ENCODE measurements around the gene FBXO21. TPM values are rescaled to one million over a fixed set of nuclear protein-coding genes. Genes with fewer than 3 reads are reported as not detected.
A peak's percentile ranks its signal among the peaks of the same experiment; 100 is the strongest.

FBXO21 gene
- total RNA-seq, 3 donors from 2014 or later (not counting 1 experiment from before 2014, with no cell fraction given) = 39.8 to 48.8 (median 39.9) TPM

GRCh38 chr12:117101953-117102799 lies 88.1 kb downstream of the FBXO21 start:
- 86% methylated on average over 13 of the region's 14 CpGs for WGBS (ENCODE audit: insufficient coverage)
- Mint-ChIP-seq H3K4me3 (no peak overlapping the region), H3K27me3 (ENCODE audit: low read depth in 2 of 2) (peaks cover 6 to 11% of the 10 kb centered on the region in 2 donors), H3K36me3 (no peaks in the 10 kb centered on the region), H3K9me3 (no peaks in the 10 kb centered on the region), H3K4me1 (peaks cover 15 to 23% of the 10 kb centered on the region in 2 donors), H3K27ac (peak overlapping the region in 1 of 2 donors; percentile 29)
- intact Hi-C loops (cut with micrococcal nuclease) = no loop called here
- Histone ChIP-seq H3K9me3 (ENCODE audit: control insufficient read depth, insufficient read depth, low read length) (no peaks in the 10 kb centered on the region), H3K4me3 (ENCODE audit: low read length) (no peak overlapping the region), H3K27me3 (ENCODE audit: control insufficient read depth, insufficient read depth, low read length) (peaks cover 7% of the 10 kb centered on the region), H3K36me3 (ENCODE audit: control insufficient read depth, insufficient read depth, low read length) (no peaks in the 10 kb centered on the region), H3K27ac (ENCODE audit: low read length) (no peak overlapping the region), H3K4me1 (ENCODE audit: control insufficient read depth, insufficient read depth, low read length) (peaks cover 26% of the 10 kb centered on the region)
- DNase-seq (no peak), ATAC-seq (no peak)
- no peak for TF ChIP-seq CTCF (IDR thresholded peaks at IDR 0.05)

- peaks cover 1 to 8% of the 10 kb centered on the region in 2 donors for H3K27me3 Mint-ChIP-seq (ENCODE audit: low read depth in 2 of 2)
- H3K4me1 Mint-ChIP-seq = peaks cover 22 to 29% of the 10 kb centered on the region in 2 donors
- Histone ChIP-seq H3K27me3 (ENCODE audit: control insufficient read depth, insufficient read depth, low read length) (peaks cover 7% of the 10 kb centered on the region), H3K36me3 (ENCODE audit: control insufficient read depth, insufficient read depth, low read length) (no peaks in the 10 kb centered on the region), H3K4me3 (ENCODE audit: low read length) (no peak overlapping the region), H3K9me3 (ENCODE audit: control insufficient read depth, insufficient read depth, low read length) (no peaks in the 10 kb centered on the region), H3K27ac (ENCODE audit: low read length) (no peak overlapping the region), H3K4me1 (ENCODE audit: control insufficient read depth, insufficient read depth, low read length) (peaks cover 27% of the 10 kb centered on the region)
- no peaks in the 10 kb centered on the region for H3K9me3 Mint-ChIP-seq
- WGBS (ENCODE audit: insufficient coverage) = 63% methylated on average over 8 of the region's 8 CpGs
- no peak overlapping the region for H3K4me3 Mint-ChIP-seq
- H3K36me3 Mint-ChIP-seq = no peaks in the 10 kb centered on the region
- H3K27ac Mint-ChIP-seq = no peak overlapping the region
- DNase-seq = no peak
- no peak for ATAC-seq
- intact Hi-C loops (cut with micrococcal nuclease) = no loop called here
- no peak for TF ChIP-seq CTCF (IDR thresholded peaks at IDR 0.05)
Measured at GRCh38 chr12:117100851-117101673, 89.2 kb downstream of the FBXO21 start.

DNA sequence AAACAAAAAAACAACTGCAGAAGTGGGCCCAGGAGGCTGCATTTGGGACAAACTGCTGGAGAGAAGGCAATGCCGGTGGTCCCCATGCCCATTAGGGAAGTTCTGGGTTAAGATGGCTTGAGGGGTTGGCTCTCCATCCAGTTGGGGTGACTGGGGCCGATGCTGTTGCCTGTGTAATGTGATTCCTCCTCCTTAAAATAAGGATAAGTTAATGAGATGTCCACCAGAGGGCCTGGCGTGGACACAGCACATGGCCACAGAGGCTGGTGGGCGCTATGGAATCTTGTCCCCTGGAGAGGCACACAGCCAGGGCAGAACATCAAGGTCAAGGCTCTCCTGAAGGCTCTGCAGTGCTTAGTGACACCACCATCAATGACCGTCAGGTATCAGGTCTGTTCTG lies 90.0 kb downstream of the FBXO21 start:
- H3K27me3 Mint-ChIP-seq (ENCODE audit: low read depth in 2 of 2) = peaks cover 0 to 5% of the 10 kb centered on the region in 2 donors

More for the DNA sequence above, 90.0 kb downstream of the FBXO21 start:
- ATAC-seq = no peak
- no peak overlapping the region for H3K27ac ChIP-seq (ENCODE audit: low read length)
- no peaks in the 10 kb centered on the region for H3K9me3 ChIP-seq (ENCODE audit: control insufficient read depth, insufficient read depth, low read length)
- no peak for DNase-seq
- Mint-ChIP-seq H3K27ac (no peak overlapping the region), H3K9me3 (no peaks in the 10 kb centered on the region), H3K4me3 (peak overlapping the region; percentile 56), H3K36me3 (no peaks in the 10 kb centered on the region), H3K4me1 (peaks cover 17 to 23% of the 10 kb centered on the region in 2 donors)
- 80% methylated on average over 5 of the region's 5 CpGs for WGBS (ENCODE audit: insufficient coverage)
- no peak for TF ChIP-seq CTCF (IDR thresholded peaks at IDR 0.05)
- H3K4me1 ChIP-seq (ENCODE audit: control insufficient read depth, insufficient read depth, low read length) = peaks cover 19% of the 10 kb centered on the region
- intact Hi-C loops (cut with micrococcal nuclease) = no loop called here
- no peaks in the 10 kb centered on the region for H3K36me3 ChIP-seq (ENCODE audit: control insufficient read depth, insufficient read depth, low read length)
- peaks cover 7% of the 10 kb centered on the region for H3K27me3 ChIP-seq (ENCODE audit: control insufficient read depth, insufficient read depth, low read length)
- no peak overlapping the region for H3K4me3 ChIP-seq (ENCODE audit: low read length)

All from natural killer cell (primary cell).